A673 (cell line): ENCODE measurements around the gene IKZF3.

Experiments used
- CTCF ChIP-seq: fragments of 300-800, 200-600 bp; sonication (generic); conservative IDR thresholded peaks from 2 replicates; pipeline ENCODE4 v1.5.1; 2017; ENCODE audit warnings: low read depth, mild to moderate bottlenecking, antibody characterized with exemption, low read length, moderate library complexity, mixed read lengths
- EZH2 ChIP-seq: fragments of 200-600 bp; sonication (generic); IDR thresholded peaks from 2 replicates; pipeline ENCODE4 v1.6.1; 2017; ENCODE audit warnings: borderline replicate concordance, low read depth, mild to moderate bottlenecking, mixed read lengths, antibody characterized with exemption, low read length; ENCODE audit not compliant: poor library complexity, severe bottlenecking

GRCh38 chr17:39776252-39776651 is 87.9 kb downstream of the IKZF3 start:
- TF ChIP-seq CTCF (no peak), EZH2 (no peak)
